A549 (cell line): ENCODE measurements around the gene IFT74. TPM values are rescaled to one million over a fixed set of nuclear protein-coding genes. Genes with fewer than 3 reads are reported as not detected.
A peak's percentile ranks its signal among the peaks of the same experiment; 100 is the strongest.

Source experiments
- ATAC-seq, 2 experiments: fragments of 200-7000 bp in 1 of 2; fragments of >200 bp in 1 of 2; cut with Nextera tagmentation in 1 of 2; cut with Tn5 transposase in 1 of 2; 3 replicates each; pipeline versions ENCODE4 v1.8.0 to v1.9.1; 2018 to 2020; ENCODE audit warnings: mild to moderate bottlenecking in 1 of 2, moderate library complexity in 1 of 2
- CTCF ChIA-PET: fragments of 300-600 bp; sonication (Branson Sonifier 250); formaldehyde crosslinking; extraction: SDS; loops from one replicate; lab custom pipeline; 2021; ENCODE audit warnings: antibody characterized with exemption, inconsistent platforms; lab: Yijun Ruan, JAX
- POLR2A ChIA-PET: fragments of 350-600 bp; formaldehyde crosslinking; extraction: SDS; loops from one replicate; lab custom pipeline; 2021; ENCODE audit warnings: antibody characterized with exemption, inconsistent platforms; lab: Yijun Ruan, JAX
- DNase-seq, 2 experiments: peaks; one replicate each; pipeline versions ENCODE4 v3.0.0 to v3.0.0-alpha.2; 2011 to 2016; ENCODE audit warnings: low read depth in 1 of 2, low spot score in 1 of 2
- FAIRE-seq: peaks from 2 replicates; lab custom pipeline; 2011; peaks lifted over from hg19 to GRCh38; lab: Jason Lieb, UNC
- H3K27ac ChIP-seq, 2 experiments: fragments of >200 bp; sonication (Bioruptor Twin); formaldehyde crosslinking; 3 replicates each; pipeline ENCODE4 v1.5.1; 2016 to 2017
- H3K4me1 ChIP-seq: fragments of >200 bp; sonication (Bioruptor Twin); formaldehyde crosslinking; 3 replicates; pipeline ENCODE4 v1.6.1; 2016
- H3K4me2 ChIP-seq: fragments of >200 bp; sonication (Bioruptor Twin); formaldehyde crosslinking; 3 replicates; pipeline ENCODE4 v1.6.1; 2016
- H3K4me3 ChIP-seq: fragments of >200 bp; sonication (Bioruptor Twin); formaldehyde crosslinking; 3 replicates; pipeline ENCODE4 v1.5.1; 2016
- H3K9me3 ChIP-seq: fragments of >200 bp; sonication (Bioruptor Twin); formaldehyde crosslinking; 3 replicates; pipeline ENCODE4 v1.6.1; 2016
- CEBPB ChIP-seq, 2 experiments: fragments of >200 bp in 1 of 2; sonication (Bioruptor Twin) in 1 of 2; formaldehyde crosslinking in 1 of 2; IDR thresholded peaks; 2 replicates each; pipeline ENCODE4 v1.6.1; 2012 to 2016
- EHMT2 ChIP-seq: fragments of 200-600 bp; sonication (generic); IDR thresholded peaks from 2 replicates; pipeline ENCODE4 v1.6.1; 2016; ENCODE audit warnings: antibody characterized with exemption, low read depth, mild to moderate bottlenecking, moderate library complexity
- EP300 ChIP-seq, 2 experiments: fragments of >200 bp; sonication (Bioruptor Twin); formaldehyde crosslinking; IDR thresholded peaks; 2 replicates in 1 of 2; 3 replicates in 1 of 2; pipeline ENCODE4 v1.6.1; 2016 to 2017
- FOSB ChIP-seq: fragments of 250-450 bp; sonication (Bioruptor Pico); IDR thresholded peaks from 2 replicates; pipeline ENCODE4 v1.5.0; 2020; ENCODE audit warnings: mild to moderate bottlenecking, moderate library complexity
- FOSL2 ChIP-seq, 2 experiments: fragments of 450-650 bp in 1 of 2; fragments of >200 bp in 1 of 2; sonication (Bioruptor Twin) in 1 of 2; formaldehyde crosslinking; IDR thresholded peaks; 2 replicates each; pipeline versions ENCODE4 v1.5.0 to v1.6.1; 2016 to 2020; ENCODE audit warnings: mild to moderate bottlenecking in 1 of 2, moderate library complexity in 1 of 2
- JUN ChIP-seq, 2 experiments: fragments of >200 bp; sonication (Bioruptor Twin); formaldehyde crosslinking; IDR thresholded peaks; 2 replicates in 1 of 2; 3 replicates in 1 of 2; pipeline ENCODE4 v1.6.1; 2016 to 2017
- JUNB ChIP-seq: fragments of >200 bp; sonication (Bioruptor Twin); formaldehyde crosslinking; IDR thresholded peaks from 2 replicates; pipeline ENCODE4 v1.6.1; 2016
- KDM5A ChIP-seq: fragments of 200-600 bp; sonication (generic); IDR thresholded peaks from 2 replicates; pipeline ENCODE4 v1.6.1; 2016; ENCODE audit warnings: antibody characterized with exemption, mild to moderate bottlenecking
- MAFK ChIP-seq: fragments of 450-650 bp; IDR thresholded peaks from 2 replicates; pipeline ENCODE4 v1.6.1; 2014; ENCODE audit not compliant: partially characterized antibody
- MYC ChIP-seq: IDR thresholded peaks from 2 replicates; pipeline ENCODE4 v1.6.1; 2012; ENCODE audit warnings: mild to moderate bottlenecking, inconsistent platforms, low read length, improper control_type of control experiment, borderline replicate concordance
- PHF8 ChIP-seq: fragments of 200-600 bp; sonication (generic); IDR thresholded peaks from 2 replicates; pipeline ENCODE4 v1.6.1; 2016; ENCODE audit warnings: low read depth, mild to moderate bottlenecking, antibody characterized with exemption, moderate library complexity, borderline replicate concordance
- RARB ChIP-seq: fragments of 250-450 bp; sonication (Bioruptor Pico); IDR thresholded peaks from 2 replicates; pipeline ENCODE4 v1.8.0; 2021; ENCODE audit warnings: mild to moderate bottlenecking, moderate library complexity
- RCOR1 ChIP-seq: fragments of 150-350 bp; IDR thresholded peaks from 2 replicates; pipeline ENCODE4 v1.6.1; 2014; ENCODE audit warnings: antibody characterized with exemption, low read length, low read depth
- RFX5 ChIP-seq: fragments of 450-650 bp; IDR thresholded peaks from 2 replicates; pipeline ENCODE4 v1.7.1; 2014; ENCODE audit warnings: antibody characterized with exemption, mild to moderate bottlenecking, moderate library complexity
- SMC3 ChIP-seq: fragments of >200 bp; sonication (Bioruptor Twin); formaldehyde crosslinking; IDR thresholded peaks from 3 replicates; pipeline ENCODE4 v1.6.1; 2018; ENCODE audit warnings: inconsistent platforms
- TP53 ChIP-seq: fragments of 250-450 bp; sonication (Bioruptor Pico); IDR thresholded peaks from 2 replicates; pipeline ENCODE4 v1.5.0; 2021; ENCODE audit warnings: mild to moderate bottlenecking, moderate library complexity
- WGBS: methylation state at CpG from one replicate; pipeline ENCODE4 v1.1.6; 2017; ENCODE audit errors: missing lambda C conversion rate; 5-methylcytosine and 5-hydroxymethylcytosine counted together
- polyA plus RNA-seq, 4 experiments: library from polyadenylated mRNA; depleted of rRNA in 3 of 4; stranded (reverse); fragments of >200 nt; fragmentation: RNase III in 1 of 4; extraction: RNeasy Plus Mini Kit Qiagen cat#74134 plus additional on column Dnase treatment in 1 of 4; gene quantifications; 2 replicates in 3 of 4; 3 replicates in 1 of 4; pipeline ENCODE4 v1.2.3, GENCODE V29; 2011 to 2017
- TF ChIP-seq, protein P1 (sequence below): fragments of >200 bp; sonication (Bioruptor Twin); formaldehyde crosslinking; IDR thresholded peaks from 2 replicates; pipeline ENCODE4 v1.6.1; 2016
- TF ChIP-seq, protein P2 (sequence below): fragments of >200 bp; sonication (Bioruptor Twin); formaldehyde crosslinking; IDR thresholded peaks from 3 replicates; pipeline ENCODE4 v1.5.1; 2016
- TF ChIP-seq, protein P3 (sequence below): IDR thresholded peaks from 2 replicates; pipeline ENCODE4 v1.6.1; 2012
- TF ChIP-seq, protein P4 (sequence below): fragments of >200 bp; sonication (Bioruptor Twin); formaldehyde crosslinking; IDR thresholded peaks from 3 replicates; pipeline ENCODE4 v1.6.1; 2016
- TF ChIP-seq, protein P5 (sequence below): IDR thresholded peaks from 2 replicates; pipeline ENCODE4 v1.6.1; 2012

Gene IFT74
- polyA plus RNA-seq, 2 of the 4 experiments (the other 2 are of a cell fraction): 16.1 to 26.3 TPM

DNA sequence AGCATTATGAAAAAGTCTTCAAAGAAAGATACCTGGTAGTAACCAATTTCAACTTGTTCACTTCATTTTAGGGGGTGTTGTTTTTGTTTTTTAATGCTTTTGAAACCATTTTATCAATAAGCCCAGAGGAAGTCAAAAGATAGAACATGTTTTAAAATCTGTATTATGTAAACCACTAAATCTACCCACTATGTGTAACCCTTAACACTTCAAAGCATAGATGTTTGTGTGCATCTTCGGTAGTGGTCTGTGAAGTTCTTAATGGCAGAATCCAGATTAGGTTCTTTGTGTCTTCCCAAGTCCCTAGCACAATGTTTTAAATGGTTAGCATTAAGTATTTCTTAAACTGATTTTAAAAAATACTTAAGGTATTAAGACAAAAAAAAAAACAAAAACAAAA lies 15.4 kb upstream of the IFT74 start (continued):
- TF ChIP-seq, protein P1, sequence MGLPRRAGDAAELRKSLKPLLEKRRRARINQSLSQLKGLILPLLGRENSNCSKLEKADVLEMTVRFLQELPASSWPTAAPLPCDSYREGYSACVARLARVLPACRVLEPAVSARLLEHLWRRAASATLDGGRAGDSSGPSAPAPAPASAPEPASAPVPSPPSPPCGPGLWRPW: no peak
- TF ChIP-seq CEBPB (IDR thresholded peaks at IDR 0.05): no peak

DNA sequence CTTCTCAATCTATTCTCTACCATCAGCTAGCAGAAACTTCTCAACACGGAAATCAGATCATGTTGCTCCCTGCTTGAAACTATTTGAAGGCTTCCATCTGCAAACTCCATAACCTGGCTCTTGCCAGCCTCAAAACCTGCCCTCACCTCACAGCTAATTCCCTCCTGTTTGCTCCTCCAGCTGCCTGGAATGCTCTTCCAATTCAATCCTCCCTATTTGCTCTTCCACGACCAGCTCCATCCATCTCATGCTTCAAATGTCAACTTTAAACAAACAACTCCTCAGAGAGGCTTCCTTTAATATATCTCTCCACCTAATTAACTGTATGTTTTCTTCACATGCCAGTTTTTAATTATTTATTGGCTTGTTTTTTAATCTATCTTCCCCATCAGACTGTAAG lies 10.6 kb upstream of the IFT74 start:
- Histone ChIP-seq H3K4me1 (peaks cover 17% of the 10 kb centered on the region), H3K27ac (peak overlapping the region in 1 of 2 experiments; percentile 96; a peak in 3 of 6 replicates), H3K9me3 (no peaks in the 10 kb centered on the region), H3K4me2 (peak overlapping the region; percentile 85)
- ATAC-seq (no peak), DNase-seq (no peak)
- POLR2A ChIA-PET: no interaction called here
- CTCF ChIA-PET: interaction anchor here (1.6 kb wide), 1 partner anchor 53 kb away, joined by 4 read pairs; the partner anchor contains the start of gene CAAP1
- WGBS: 10% methylated on average over 2 of the region's 2 CpGs
- TF ChIP-seq TP53: no peak
- no peak for TF ChIP-seq RCOR1
- TF ChIP-seq, protein P2, sequence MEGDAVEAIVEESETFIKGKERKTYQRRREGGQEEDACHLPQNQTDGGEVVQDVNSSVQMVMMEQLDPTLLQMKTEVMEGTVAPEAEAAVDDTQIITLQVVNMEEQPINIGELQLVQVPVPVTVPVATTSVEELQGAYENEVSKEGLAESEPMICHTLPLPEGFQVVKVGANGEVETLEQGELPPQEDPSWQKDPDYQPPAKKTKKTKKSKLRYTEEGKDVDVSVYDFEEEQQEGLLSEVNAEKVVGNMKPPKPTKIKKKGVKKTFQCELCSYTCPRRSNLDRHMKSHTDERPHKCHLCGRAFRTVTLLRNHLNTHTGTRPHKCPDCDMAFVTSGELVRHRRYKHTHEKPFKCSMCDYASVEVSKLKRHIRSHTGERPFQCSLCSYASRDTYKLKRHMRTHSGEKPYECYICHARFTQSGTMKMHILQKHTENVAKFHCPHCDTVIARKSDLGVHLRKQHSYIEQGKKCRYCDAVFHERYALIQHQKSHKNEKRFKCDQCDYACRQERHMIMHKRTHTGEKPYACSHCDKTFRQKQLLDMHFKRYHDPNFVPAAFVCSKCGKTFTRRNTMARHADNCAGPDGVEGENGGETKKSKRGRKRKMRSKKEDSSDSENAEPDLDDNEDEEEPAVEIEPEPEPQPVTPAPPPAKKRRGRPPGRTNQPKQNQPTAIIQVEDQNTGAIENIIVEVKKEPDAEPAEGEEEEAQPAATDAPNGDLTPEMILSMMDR: no peak
- no peak for TF ChIP-seq EP300 (IDR thresholded peaks at IDR 0.05)
- TF ChIP-seq, all 56 proteins: peak for 0
- peak overlapping the region; percentile 79 for H3K4me3 ChIP-seq
- FAIRE-seq: no peak

DNA sequence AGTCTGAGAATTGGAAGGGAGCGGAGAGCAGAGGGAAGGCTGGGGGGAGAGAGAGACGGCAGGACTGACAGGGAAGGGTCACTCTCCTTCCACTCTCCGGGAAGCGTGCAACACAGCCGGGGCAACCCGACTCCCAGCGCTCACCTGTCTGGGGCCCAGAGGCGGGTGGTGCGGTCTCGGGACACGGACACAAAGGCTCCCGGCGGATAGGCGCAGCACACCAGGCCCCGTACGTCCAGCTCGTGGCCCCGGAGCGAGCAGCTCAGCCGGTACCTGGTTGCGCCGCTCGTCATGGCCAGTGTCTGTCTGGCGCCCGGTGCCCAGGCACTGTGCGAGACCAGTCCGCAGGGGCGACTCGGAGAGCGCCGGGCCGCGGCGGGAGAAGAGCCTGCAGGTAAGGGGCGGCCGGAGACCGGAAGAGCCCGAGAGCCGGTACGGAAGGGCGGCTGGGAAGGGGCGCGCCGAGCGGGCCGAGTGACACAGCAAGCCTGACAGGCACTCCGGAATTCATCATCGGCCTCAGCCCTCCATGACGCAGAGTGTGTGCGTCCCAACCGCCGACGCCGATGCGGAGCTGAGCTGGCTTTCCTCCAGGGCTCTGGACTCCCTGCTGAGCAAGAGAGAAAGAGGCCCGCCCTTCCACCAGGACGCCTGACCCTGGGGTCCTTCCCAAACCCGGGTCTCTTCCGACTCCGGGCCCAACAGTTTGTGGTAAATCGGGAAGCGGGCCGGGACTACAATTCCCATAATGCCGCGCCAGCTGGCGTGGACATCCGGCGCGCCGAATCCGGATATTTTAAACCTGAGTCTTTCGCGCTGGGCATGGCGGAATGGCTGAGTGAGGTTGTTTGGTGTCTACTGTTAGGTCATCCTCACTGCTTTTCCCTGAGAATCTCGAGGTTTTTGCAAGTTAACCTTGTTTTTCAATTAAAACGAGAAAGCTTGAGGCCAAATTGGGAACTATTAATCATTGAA lies 9.2 kb upstream of the IFT74 start, which contains the start of gene PLAA:
Gene PLAA, minus strand, starts transcription at position 490 of the 975 bp plus-strand sequence. Its CDS starts 197 bp downstream, at position 293.
- POLR2A ChIA-PET: interaction anchor here (1.9 to 2.3 kb wide), 2 partner anchors 9 to 54 kb away, joined by 15 to 31 read pairs; partner anchors contain the start of genes CAAP1 and IFT74
- CTCF ChIA-PET: interaction anchor here (0.6 to 1.7 kb wide), 2 partner anchors 9 to 29 kb away, joined by 3 to 5 read pairs; no protein-coding TSS in a partner anchor
- DNase-seq (peak; percentile 91 to 94), FAIRE-seq (no peak), ATAC-seq (peak; percentile 99)
- TF ChIP-seq MAFK (peak; percentile 74), RARB (CRISPR knock-in tag) (no peak), SMC3 (no peak), JUNB (no peak), JUN (IDR thresholded peaks at IDR 0.05) (peak; percentile 77 to 86; a peak in 4 of 5 replicates), RFX5 (0 out of 2 replicates have a peak, but pooled peaks have one; percentile 22), EHMT2 (no peak), FOSL2 (IDR thresholded peaks at IDR 0.05) (no peak), FOSL2 (CRISPR knock-in tag; IDR thresholded peaks at IDR 0.05) (peak; percentile 29), FOSB (no peak), MYC (peak; percentile 51; the same call in 1 of the 2 replicates), PHF8 (peak; percentile 33; the same call in 1 of the 2 replicates), KDM5A (peak; percentile 63)
- TF ChIP-seq, protein P3, sequence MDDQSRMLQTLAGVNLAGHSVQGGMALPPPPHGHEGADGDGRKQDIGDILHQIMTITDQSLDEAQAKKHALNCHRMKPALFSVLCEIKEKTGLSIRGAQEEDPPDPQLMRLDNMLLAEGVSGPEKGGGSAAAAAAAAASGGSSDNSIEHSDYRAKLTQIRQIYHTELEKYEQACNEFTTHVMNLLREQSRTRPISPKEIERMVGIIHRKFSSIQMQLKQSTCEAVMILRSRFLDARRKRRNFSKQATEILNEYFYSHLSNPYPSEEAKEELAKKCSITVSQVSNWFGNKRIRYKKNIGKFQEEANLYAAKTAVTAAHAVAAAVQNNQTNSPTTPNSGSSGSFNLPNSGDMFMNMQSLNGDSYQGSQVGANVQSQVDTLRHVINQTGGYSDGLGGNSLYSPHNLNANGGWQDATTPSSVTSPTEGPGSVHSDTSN: peak; percentile 27; the same call in 1 of the 2 replicates
- TF ChIP-seq, protein P4, sequence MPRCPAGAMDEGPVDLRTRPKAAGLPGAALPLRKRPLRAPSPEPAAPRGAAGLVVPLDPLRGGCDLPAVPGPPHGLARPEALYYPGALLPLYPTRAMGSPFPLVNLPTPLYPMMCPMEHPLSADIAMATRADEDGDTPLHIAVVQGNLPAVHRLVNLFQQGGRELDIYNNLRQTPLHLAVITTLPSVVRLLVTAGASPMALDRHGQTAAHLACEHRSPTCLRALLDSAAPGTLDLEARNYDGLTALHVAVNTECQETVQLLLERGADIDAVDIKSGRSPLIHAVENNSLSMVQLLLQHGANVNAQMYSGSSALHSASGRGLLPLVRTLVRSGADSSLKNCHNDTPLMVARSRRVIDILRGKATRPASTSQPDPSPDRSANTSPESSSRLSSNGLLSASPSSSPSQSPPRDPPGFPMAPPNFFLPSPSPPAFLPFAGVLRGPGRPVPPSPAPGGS: peak; percentile 28; the same call in 1 of the 3 replicates
- TF ChIP-seq, protein P5, sequence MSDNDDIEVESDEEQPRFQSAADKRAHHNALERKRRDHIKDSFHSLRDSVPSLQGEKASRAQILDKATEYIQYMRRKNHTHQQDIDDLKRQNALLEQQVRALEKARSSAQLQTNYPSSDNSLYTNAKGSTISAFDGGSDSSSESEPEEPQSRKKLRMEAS: peak; percentile 77
- Histone ChIP-seq H3K4me3 (peak within 1 kb of the TSS; percentile 79), H3K4me1 (peaks cover 17% of the 10 kb centered on the region), H3K27ac (peak within 1 kb of the TSS; percentile 96 to 100), H3K4me2 (peak within 1 kb of the TSS; percentile 95), H3K9me3 (no peaks in the 10 kb centered on the region)
- WGBS: under 1% methylated on average over 26 of the region's 76 CpGs
